ENCODE results near the gene SOST.

GRCh38 chr17:43728081-43728480 lies 30.5 kb downstream of the SOST start:
- TF ChIP-seq CTCF (IDR thresholded peaks at IDR 0.05; ENCODE audit: low read depth, low read length) (no peak), MAX (IDR thresholded peaks at IDR 0.05; ENCODE audit: low read depth, low read length) (no peak)

All from NB4 (cell line).